GM19035 (cell line): ENCODE results near the gene TEKT4.
"Not testable (repeated sequence)": the region's sequence is repeated elsewhere in the genome, so short reads cannot be mapped to it uniquely, and the experiment has no call there.

Experiments used
- ATAC-seq: cut with Tn5 transposase; IDR thresholded peaks from one replicate; pipeline ENCODE4 v1.9.1; 2021; ENCODE audit not compliant: unreplicated experiment

TEKT4 gene

GRCh38 chr2:94875820-94876522 is 4.7 kb downstream of the TEKT4 start:
- no peak for ATAC-seq

GRCh38 chr2:94876523-94876863 is 5.3 kb downstream of the TEKT4 start:
- no peak for ATAC-seq

GRCh38 chr2:94877129-94877528 is 5.9 kb downstream of the TEKT4 start:
- no peak for ATAC-seq

GRCh38 chr2:94878575-94878974 is 7.3 kb downstream of the TEKT4 start:
- not testable (repeated sequence) for ATAC-seq

- ATAC-seq = no peak
Observed at GRCh38 chr2:94879314-94879981, 8.2 kb downstream of the TEKT4 start.

GRCh38 chr2:94879982-94880377 is 8.8 kb downstream of the TEKT4 start:
- ATAC-seq = no peak

GRCh38 chr2:94880507-94880906 is 9.3 kb downstream of the TEKT4 start:
- ATAC-seq = no peak

- ATAC-seq = no peak
Observed at GRCh38 chr2:94881070-94881469, 9.8 kb downstream of the TEKT4 start.

GRCh38 chr2:94890234-94890633 is 19.0 kb downstream of the TEKT4 start:
- no peak for ATAC-seq

- not testable (repeated sequence) for ATAC-seq
Observed at GRCh38 chr2:94895273-94895672, 24.0 kb downstream of the TEKT4 start.

- not testable (repeated sequence) for ATAC-seq
Observed at GRCh38 chr2:94906976-94907375, 35.7 kb downstream of the TEKT4 start.

- ATAC-seq = no peak
Observed at GRCh38 chr2:94923196-94923595, 52.0 kb downstream of the TEKT4 start.

GRCh38 chr2:94924999-94925398 is 53.8 kb downstream of the TEKT4 start:
- not testable (repeated sequence) for ATAC-seq
